Dermis blood vessel endothelial cell (primary cell): Measurements from ENCODE around the gene TTF2. TPM values are rescaled to one million over a fixed set of nuclear protein-coding genes. Genes with fewer than 3 reads are reported as not detected.
A peak's percentile ranks its signal among the peaks of the same experiment; 100 is the strongest.
"Not testable (repeated sequence)": the region's sequence is repeated elsewhere in the genome, so short reads cannot be mapped to it uniquely, and the experiment has no call there.

Experiments
- DNase-seq: peaks from one replicate; pipeline ENCODE4 v3.0.0; 2010
- total RNA-seq: library from RNA; depleted of rRNA; stranded (reverse); fragments of >200 nt; gene quantifications from 2 replicates; pipeline ENCODE4 v1.2.3, GENCODE V29; 2014

The TTF2 gene
- total RNA-seq, 1 donor from 2014 or later = 14.3 TPM

- peak; percentile 98 for DNase-seq
Measured at GRCh38 chr1:117121589-117122329, 61.6 kb downstream of the TTF2 start, which contains the start of gene TRIM45. TRIM45 (minus strand) TSS chr1:117121749; CDS start chr1:117121201, 548 bp downstream.

- DNase-seq = no peak
Measured at GRCh38 chr1:117122330-117123025, 62.4 kb downstream of the TTF2 start.

GRCh38 chr1:117123274-117123673, 63.1 kb downstream of the TTF2 start:
- no peak for DNase-seq

- DNase-seq = no peak
Measured at GRCh38 chr1:117124661-117125060, 64.5 kb downstream of the TTF2 start.

- no peak for DNase-seq
Measured at GRCh38 chr1:117127795-117128194, 67.7 kb downstream of the TTF2 start.

- peak; percentile 71 for DNase-seq
Measured at GRCh38 chr1:117128323-117129079, 68.4 kb downstream of the TTF2 start.

- DNase-seq = no peak
Measured at GRCh38 chr1:117130526-117130925, 70.4 kb downstream of the TTF2 start.

- no peak for DNase-seq
Measured at GRCh38 chr1:117135329-117135728, 75.2 kb downstream of the TTF2 start.

GRCh38 chr1:117136749-117137148, 76.6 kb downstream of the TTF2 start:
- DNase-seq = no peak

- no peak for DNase-seq
Measured at GRCh38 chr1:117137281-117137855, 77.2 kb downstream of the TTF2 start.

- no peak for DNase-seq
Measured at GRCh38 chr1:117138106-117138505, 78.0 kb downstream of the TTF2 start.

GRCh38 chr1:117138561-117138960, 78.4 kb downstream of the TTF2 start:
- DNase-seq = no peak

- DNase-seq = no peak
Measured at GRCh38 chr1:117142200-117142599, 82.1 kb downstream of the TTF2 start.

- no peak for DNase-seq
Measured at GRCh38 chr1:117143172-117143571, 83.0 kb downstream of the TTF2 start.

- DNase-seq = no peak
Measured at GRCh38 chr1:117143871-117144270, 83.7 kb downstream of the TTF2 start.

GRCh38 chr1:117146072-117146471, 85.9 kb downstream of the TTF2 start:
- DNase-seq = no peak

GRCh38 chr1:117146575-117147340, 86.6 kb downstream of the TTF2 start:
- DNase-seq = peak; percentile 36

GRCh38 chr1:117147341-117147831, 87.3 kb downstream of the TTF2 start:
- no peak for DNase-seq

GRCh38 chr1:117147856-117148588, 87.9 kb downstream of the TTF2 start:
- no peak for DNase-seq

- peak; percentile 13 for DNase-seq
Measured at GRCh38 chr1:117150316-117150715, 90.2 kb downstream of the TTF2 start.

GRCh38 chr1:117151305-117151704, 91.2 kb downstream of the TTF2 start:
- not testable (repeated sequence) for DNase-seq
